Activated CD4-positive, alpha-beta T cell treated with anti-CD3 and anti-CD28 coated beads for 36 hours (primary cell): ENCODE results near the gene GALNT10. TPM values are rescaled to one million over a fixed set of nuclear protein-coding genes. Genes with fewer than 3 reads are reported as not detected.
A peak's percentile ranks its signal among the peaks of the same experiment; 100 is the strongest.
"Not testable (repeated sequence)": the region's sequence is repeated elsewhere in the genome, so short reads cannot be mapped to it uniquely, and the experiment has no call there.

Source experiments
- ATAC-seq: fragments of 200-7000 bp; cut with Tn5 transposase; one replicate; pipeline ENCODE4 v1.10.0; 2021; ENCODE audit warnings: mild to moderate bottlenecking, moderate library complexity
- CTCF ChIA-PET: fragments of 350-600 bp; sonication (Branson Sonifier 250); formaldehyde crosslinking; loops from one replicate; lab custom pipeline; 2021; ENCODE audit warnings: antibody characterized with exemption; lab: Charles Lee
- POLR2A ChIA-PET: fragments of 350-600 bp; sonication (Branson Sonifier 250); formaldehyde crosslinking; loops from one replicate; lab custom pipeline; 2021; ENCODE audit warnings: antibody characterized with exemption, inconsistent platforms; lab: Charles Lee
- DNase-seq: peaks from one replicate; pipeline ENCODE4 v3.0.0-alpha.2; 2020
- H3K27ac Mint-ChIP-seq: one replicate; pipeline ENCODE4 v1.8.0; 2021; ENCODE audit warnings: mixed read lengths
- H3K27me3 Mint-ChIP-seq: one replicate; pipeline ENCODE4 v1.8.0; 2021; ENCODE audit warnings: mixed read lengths
- H3K36me3 Mint-ChIP-seq: one replicate; pipeline ENCODE4 v1.8.0; 2021; ENCODE audit warnings: low read depth, mixed read lengths
- H3K4me1 Mint-ChIP-seq: one replicate; pipeline ENCODE4 v1.8.0; 2021; ENCODE audit warnings: mixed read lengths
- H3K4me3 Mint-ChIP-seq: one replicate; pipeline ENCODE4 v1.8.0; 2021; ENCODE audit warnings: mild to moderate bottlenecking, moderate library complexity, mixed read lengths
- H3K9me3 Mint-ChIP-seq: one replicate; pipeline ENCODE4 v1.8.0; 2021; ENCODE audit warnings: low read depth, mixed read lengths
- intact Hi-C, 2 experiments: fragments of 100-400 bp; cut with DNase I in 1 of 2; cut with micrococcal nuclease in 1 of 2; formaldehyde crosslinking; loops; one replicate each; pipeline versions ENCODE4 v1.14.2 to v1.15.1; 2022 to 2024; cut with DNase I, micrococcal nuclease
- total RNA-seq, 2 experiments: library from RNA; stranded (reverse); gene quantifications; one replicate each; pipeline ENCODE4 v1.2.3, GENCODE V29; 2021

The GALNT10 gene
- total RNA-seq, 2 experiments from 2014 or later, result 29.9 to 49.1 TPM

- intact Hi-C loops, result no loop called here
- POLR2A ChIA-PET, result no interaction called here
- H3K27ac Mint-ChIP-seq, result no peak overlapping the region
Observed at GRCh38 chr5:154358516-154359220, 168.1 kb downstream of the GALNT10 start.

GRCh38 chr5:154359221-154359573, 168.7 kb downstream of the GALNT10 start:
- Mint-ChIP-seq H3K9me3 (no peaks in the 10 kb centered on the region), H3K4me1 (peaks cover 5% of the 10 kb centered on the region), H3K27ac (no peak overlapping the region), H3K36me3 (no peaks in the 10 kb centered on the region), H3K27me3 (no peaks in the 10 kb centered on the region), H3K4me3 (no peak overlapping the region)
- intact Hi-C loops, result no loop called here
- ATAC-seq (no peak), DNase-seq (no peak)
- POLR2A ChIA-PET, result no interaction called here
- CTCF ChIA-PET, result no interaction called here

More at GRCh38 chr5:154358516-154359220, 168.1 kb downstream of the GALNT10 start:
- H3K4me1 Mint-ChIP-seq, result peaks cover 5% of the 10 kb centered on the region
- no peak overlapping the region for H3K4me3 Mint-ChIP-seq
- CTCF ChIA-PET, result no interaction called here
- H3K27me3 Mint-ChIP-seq, result no peaks in the 10 kb centered on the region
- DNase-seq, result no peak
- H3K9me3 Mint-ChIP-seq, result no peaks in the 10 kb centered on the region
- no peaks in the 10 kb centered on the region for H3K36me3 Mint-ChIP-seq
- ATAC-seq, result no peak

DNA sequence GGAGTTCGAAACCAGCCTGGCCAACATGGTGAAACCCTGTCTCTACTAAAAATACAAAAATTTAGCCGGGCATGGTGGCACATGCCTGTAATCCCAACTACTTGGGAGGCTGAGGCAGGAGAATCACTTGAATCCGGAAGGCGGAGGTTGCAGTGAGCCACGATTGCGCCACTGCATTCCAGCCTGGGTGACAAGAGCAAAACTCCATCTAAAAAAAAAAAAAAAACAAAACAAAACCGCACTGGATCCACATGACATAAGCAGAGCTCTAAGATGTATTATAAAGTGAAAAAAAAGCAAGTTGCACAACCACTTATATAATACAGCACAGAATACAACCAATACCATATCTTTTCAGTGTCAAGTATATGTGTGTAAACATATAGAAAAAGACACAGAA, 169.7 kb downstream of the GALNT10 start:
- H3K36me3 Mint-ChIP-seq, H3K27me3 Mint-ChIP-seq, ATAC-seq, H3K4me3 Mint-ChIP-seq, H3K4me1 Mint-ChIP-seq, intact Hi-C loops, DNase-seq, POLR2A ChIA-PET, H3K27ac Mint-ChIP-seq, H3K9me3 Mint-ChIP-seq, CTCF ChIA-PET: not testable (repeated sequence)

DNA sequence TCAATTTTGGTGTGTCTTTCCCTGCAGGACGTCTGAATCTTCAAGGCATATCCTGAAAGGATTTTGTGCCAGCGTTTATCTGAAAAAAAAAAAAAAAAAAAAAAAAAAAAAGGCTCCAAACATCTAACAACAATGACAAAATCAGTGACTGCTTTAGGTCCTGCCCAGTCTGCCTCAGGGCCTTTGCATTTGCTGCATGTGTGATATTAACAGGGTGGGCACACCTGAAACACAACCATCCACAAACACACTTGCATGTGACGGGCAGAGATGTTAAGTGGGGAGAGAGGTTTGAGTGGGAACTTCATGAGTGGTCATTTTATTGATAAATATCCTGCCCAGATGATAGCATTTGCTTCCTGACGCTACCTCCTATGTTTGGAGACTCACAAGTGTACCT, 172.9 kb downstream of the GALNT10 start:
- DNase-seq (no peak), ATAC-seq (no peak)
- intact Hi-C loops, result no loop called here
- Mint-ChIP-seq H3K4me3 (no peak overlapping the region), H3K27me3 (no peaks in the 10 kb centered on the region), H3K27ac (no peak overlapping the region), H3K9me3 (no peaks in the 10 kb centered on the region), H3K4me1 (peaks cover 3% of the 10 kb centered on the region), H3K36me3 (no peaks in the 10 kb centered on the region)
- ChIA-PET POLR2A (no interaction called here), CTCF (interaction anchor here (0.6 to 1.0 kb wide), 3 partner anchors 55 to 398 kb away, joined by 3 read pairs; no protein-coding TSS in a partner anchor)

GRCh38 chr5:154364771-154365170, 174.2 kb downstream of the GALNT10 start:
- Mint-ChIP-seq H3K27ac (no peak overlapping the region), H3K4me3 (no peak overlapping the region), H3K36me3 (peaks cover under 1% of the 10 kb centered on the region), H3K9me3 (no peaks in the 10 kb centered on the region), H3K27me3 (no peaks in the 10 kb centered on the region), H3K4me1 (peaks cover 2% of the 10 kb centered on the region)
- intact Hi-C loops, result no loop called here
- DNase-seq (no peak), ATAC-seq (no peak)
- POLR2A ChIA-PET, result no interaction called here
- CTCF ChIA-PET, result no interaction called here

- intact Hi-C loops, result no loop called here
- no peak overlapping the region for H3K27ac Mint-ChIP-seq
- POLR2A ChIA-PET, result no interaction called here
- no peaks in the 10 kb centered on the region for H3K27me3 Mint-ChIP-seq
- no peak overlapping the region for H3K4me3 Mint-ChIP-seq
- CTCF ChIA-PET, result no interaction called here
- H3K36me3 Mint-ChIP-seq, result peaks cover 1% of the 10 kb centered on the region
- no peaks in the 10 kb centered on the region for H3K9me3 Mint-ChIP-seq
- peaks cover 2% of the 10 kb centered on the region for H3K4me1 Mint-ChIP-seq
- DNase-seq (no peak), ATAC-seq (no peak)
Observed at GRCh38 chr5:154365823-154366222, 175.3 kb downstream of the GALNT10 start.

DNA sequence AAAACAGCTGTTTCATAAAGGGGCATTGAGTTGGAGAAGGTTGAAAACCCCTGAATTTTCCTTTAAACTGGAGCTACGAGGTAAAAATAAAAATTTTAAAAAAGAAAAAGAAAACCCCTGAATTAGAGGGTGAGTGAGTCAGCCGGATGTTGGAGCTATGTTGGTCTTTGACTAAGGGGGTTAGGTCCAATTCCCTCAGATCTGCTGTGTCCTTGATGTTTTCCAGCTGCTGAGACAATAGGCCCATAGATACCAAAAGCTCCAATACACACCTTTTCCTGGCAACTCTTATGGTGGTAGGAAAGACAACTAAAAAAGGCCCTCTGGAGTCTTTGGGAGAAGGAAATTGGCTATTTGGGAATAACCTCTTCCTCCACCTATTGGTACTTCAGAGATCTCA, 175.8 kb downstream of the GALNT10 start:
- ATAC-seq (no peak), DNase-seq (no peak)
- H3K36me3 Mint-ChIP-seq, result peaks cover 3% of the 10 kb centered on the region
- no peaks in the 10 kb centered on the region for H3K27me3 Mint-ChIP-seq
- no peaks in the 10 kb centered on the region for H3K9me3 Mint-ChIP-seq
- H3K27ac Mint-ChIP-seq, result no peak overlapping the region
- intact Hi-C loops, result no loop called here
- peaks cover 2% of the 10 kb centered on the region for H3K4me1 Mint-ChIP-seq
- no peak overlapping the region for H3K4me3 Mint-ChIP-seq
- CTCF ChIA-PET, result no interaction called here
- POLR2A ChIA-PET, result no interaction called here

DNA sequence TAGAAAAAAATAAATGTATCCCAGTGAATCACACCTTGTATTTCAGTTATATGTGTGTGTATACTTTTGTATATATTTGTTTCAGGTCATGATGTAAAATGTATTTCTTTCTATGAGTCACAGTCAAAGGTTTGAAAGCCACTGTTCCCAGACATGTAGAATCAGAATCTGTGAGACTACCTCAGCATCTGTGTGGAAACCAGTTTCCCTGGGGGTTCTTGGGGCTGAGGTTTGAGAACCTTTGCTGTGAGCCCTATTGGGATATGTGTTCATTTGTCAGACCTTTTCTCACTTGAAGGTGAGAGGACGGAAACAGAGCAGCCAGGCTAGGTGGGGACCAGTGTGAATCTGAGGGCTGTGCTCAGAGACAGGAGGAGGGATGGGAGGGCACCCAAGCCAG, 176.6 kb downstream of the GALNT10 start:
- ATAC-seq, result peak; percentile 76
- Mint-ChIP-seq H3K27me3 (no peaks in the 10 kb centered on the region), H3K27ac (no peak overlapping the region), H3K36me3 (peaks cover 3% of the 10 kb centered on the region), H3K9me3 (no peaks in the 10 kb centered on the region), H3K4me3 (no peak overlapping the region), H3K4me1 (peaks cover 2% of the 10 kb centered on the region)
- ChIA-PET CTCF (no interaction called here), POLR2A (no interaction called here)
- intact Hi-C loops, result no loop called here
- peak; percentile 8 for DNase-seq

DNA sequence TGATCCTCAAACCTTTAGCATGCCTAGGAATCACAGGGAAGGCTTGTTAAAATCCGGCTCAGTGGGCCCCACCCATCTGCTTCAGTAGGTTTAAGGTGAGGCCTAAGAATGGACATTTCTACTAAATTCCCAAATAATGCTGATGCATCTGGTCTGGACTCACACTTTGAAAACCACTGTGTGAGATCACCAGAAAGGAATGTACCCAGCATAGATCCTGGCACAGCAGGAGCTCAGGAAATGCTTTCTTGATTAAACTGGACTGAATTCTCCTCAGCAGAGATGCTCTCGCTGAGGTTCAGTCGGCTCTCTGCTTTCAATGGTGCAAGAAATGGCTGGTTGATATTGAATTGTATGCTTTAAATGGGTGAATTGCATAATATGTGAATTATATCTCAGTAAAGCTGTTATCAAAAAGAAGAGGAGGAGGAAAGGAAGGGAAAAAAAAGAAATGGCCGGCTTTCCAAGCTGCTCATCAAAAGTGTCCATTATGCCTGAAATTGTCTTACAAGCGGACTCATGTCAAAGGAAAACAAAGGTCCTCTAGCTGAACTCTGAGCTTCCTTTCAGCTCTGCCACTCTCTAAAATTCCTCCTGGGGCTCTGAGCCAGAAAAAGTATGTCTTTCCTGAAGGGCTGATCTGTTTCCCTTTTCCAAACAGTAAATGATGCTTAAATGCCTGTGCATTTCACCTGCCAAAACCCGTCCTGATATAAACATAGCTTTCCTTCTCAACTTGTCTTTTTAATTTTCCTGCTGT, 177.7 kb downstream of the GALNT10 start:
- DNase-seq (no peak), ATAC-seq (no peak)
- no peak overlapping the region for H3K4me3 Mint-ChIP-seq
- H3K36me3 Mint-ChIP-seq, result peaks cover 3% of the 10 kb centered on the region
- CTCF ChIA-PET, result no interaction called here
- no peaks in the 10 kb centered on the region for H3K27me3 Mint-ChIP-seq
- H3K4me1 Mint-ChIP-seq, result peaks cover 2% of the 10 kb centered on the region
- POLR2A ChIA-PET, result no interaction called here
- intact Hi-C loops, result no loop called here
- H3K27ac Mint-ChIP-seq, result no peak overlapping the region
- no peaks in the 10 kb centered on the region for H3K9me3 Mint-ChIP-seq

DNA sequence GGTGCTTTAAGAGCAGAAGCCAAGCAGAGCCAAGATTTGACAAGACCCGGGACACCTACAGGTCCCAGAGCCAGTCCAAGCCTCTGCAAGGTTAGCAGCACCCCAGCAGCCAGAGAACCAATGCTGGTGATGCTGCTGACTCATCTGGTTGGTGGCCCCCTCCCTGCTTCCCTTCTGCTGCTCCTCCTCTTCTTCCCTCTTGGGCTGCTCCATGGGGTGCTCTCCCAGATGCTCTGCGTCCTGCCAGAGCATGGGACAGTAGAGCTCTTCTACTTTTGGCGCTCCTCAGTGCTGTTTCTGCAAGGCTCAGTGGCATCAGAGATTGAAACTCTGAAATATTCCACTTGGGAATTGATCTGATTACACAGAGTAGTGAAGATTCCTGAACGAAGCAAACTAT, 179.1 kb downstream of the GALNT10 start:
- peaks cover 3% of the 10 kb centered on the region for H3K36me3 Mint-ChIP-seq
- intact Hi-C loops, result no loop called here
- no peak overlapping the region for H3K4me3 Mint-ChIP-seq
- no peaks in the 10 kb centered on the region for H3K27me3 Mint-ChIP-seq
- DNase-seq, result no peak
- CTCF ChIA-PET, result no interaction called here
- POLR2A ChIA-PET, result no interaction called here
- H3K4me1 Mint-ChIP-seq, result peaks cover 2% of the 10 kb centered on the region
- H3K9me3 Mint-ChIP-seq, result no peaks in the 10 kb centered on the region
- no peak for ATAC-seq
- H3K27ac Mint-ChIP-seq, result no peak overlapping the region

- POLR2A ChIA-PET, result no interaction called here
- H3K36me3 Mint-ChIP-seq, result peaks cover 3% of the 10 kb centered on the region
- no peaks in the 10 kb centered on the region for H3K27me3 Mint-ChIP-seq
- no peak overlapping the region for H3K27ac Mint-ChIP-seq
- H3K4me1 Mint-ChIP-seq, result peaks cover 2% of the 10 kb centered on the region
- CTCF ChIA-PET, result no interaction called here
- no peak overlapping the region for H3K4me3 Mint-ChIP-seq
- ATAC-seq (no peak), DNase-seq (no peak)
- no peaks in the 10 kb centered on the region for H3K9me3 Mint-ChIP-seq
- intact Hi-C loops, result no loop called here
Observed at GRCh38 chr5:154370119-154370518, 179.6 kb downstream of the GALNT10 start.

DNA sequence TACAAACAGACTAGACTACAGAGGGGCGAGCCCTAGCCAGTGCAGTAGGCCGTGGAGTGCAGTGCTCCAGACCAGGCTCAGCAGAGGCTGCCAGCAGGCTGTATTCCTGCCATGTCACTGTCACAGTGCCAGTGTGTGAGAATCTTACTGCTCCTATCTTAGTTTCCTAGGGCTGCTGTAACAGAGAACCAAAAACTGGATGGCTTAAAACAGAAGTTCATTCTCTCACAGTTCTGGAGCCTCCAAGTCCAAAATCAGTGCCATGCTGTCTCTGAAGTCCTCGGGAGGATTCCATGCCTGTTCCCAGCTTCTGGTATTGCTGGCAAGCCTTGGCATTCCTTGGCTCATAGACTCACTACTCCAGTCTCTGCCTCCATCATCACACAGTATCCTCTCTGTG, 180.3 kb downstream of the GALNT10 start:
- DNase-seq (no peak), ATAC-seq (no peak)
- H3K4me3 Mint-ChIP-seq, result no peak overlapping the region
- H3K27ac Mint-ChIP-seq, result no peak overlapping the region
- H3K9me3 Mint-ChIP-seq, result no peaks in the 10 kb centered on the region
- H3K36me3 Mint-ChIP-seq, result peaks cover 3% of the 10 kb centered on the region
- H3K27me3 Mint-ChIP-seq, result no peaks in the 10 kb centered on the region
- H3K4me1 Mint-ChIP-seq, result peaks cover 2% of the 10 kb centered on the region
- ChIA-PET POLR2A (no interaction called here), CTCF (no interaction called here)
- intact Hi-C loops, result no loop called here
